ENCODE measurements around the gene GALM.
"Not testable (repeated sequence)": the region's sequence is repeated elsewhere in the genome, so short reads cannot be mapped to it uniquely, and the experiment has no call there.

Gene GALM

DNA sequence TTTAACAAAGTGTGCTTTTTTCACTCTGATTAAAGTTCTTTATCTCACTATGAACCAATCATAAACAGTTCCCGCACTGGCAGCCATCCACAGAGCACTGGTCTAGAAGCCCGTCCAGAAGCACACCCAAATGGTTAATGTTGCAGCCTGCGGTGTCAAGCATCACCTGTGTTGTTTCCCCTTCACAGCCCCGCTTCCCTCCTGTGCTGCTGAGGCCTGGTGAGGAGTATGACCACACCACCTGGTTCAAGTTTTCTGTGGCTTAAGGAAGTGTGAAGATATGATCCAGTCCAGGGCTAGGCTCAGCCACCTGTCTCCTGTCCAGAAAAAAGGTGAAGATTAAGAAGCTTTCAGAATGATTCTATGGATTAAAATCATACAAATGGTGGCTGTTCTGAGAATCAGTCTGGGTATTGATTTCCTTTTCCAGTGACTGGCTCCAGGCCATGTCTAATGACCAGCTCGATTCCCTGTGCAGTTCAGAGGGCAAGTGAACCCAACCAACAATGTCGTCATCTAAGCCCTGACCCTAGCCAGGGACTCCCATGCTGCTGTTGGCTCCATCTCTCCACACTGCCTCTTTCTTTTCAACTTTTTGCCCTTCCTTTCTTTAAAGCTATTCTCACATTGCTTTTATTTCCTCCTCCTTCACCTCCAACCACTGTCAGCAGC, 67.5 kb downstream of the GALM start:
- TF ChIP-seq, protein P1, sequence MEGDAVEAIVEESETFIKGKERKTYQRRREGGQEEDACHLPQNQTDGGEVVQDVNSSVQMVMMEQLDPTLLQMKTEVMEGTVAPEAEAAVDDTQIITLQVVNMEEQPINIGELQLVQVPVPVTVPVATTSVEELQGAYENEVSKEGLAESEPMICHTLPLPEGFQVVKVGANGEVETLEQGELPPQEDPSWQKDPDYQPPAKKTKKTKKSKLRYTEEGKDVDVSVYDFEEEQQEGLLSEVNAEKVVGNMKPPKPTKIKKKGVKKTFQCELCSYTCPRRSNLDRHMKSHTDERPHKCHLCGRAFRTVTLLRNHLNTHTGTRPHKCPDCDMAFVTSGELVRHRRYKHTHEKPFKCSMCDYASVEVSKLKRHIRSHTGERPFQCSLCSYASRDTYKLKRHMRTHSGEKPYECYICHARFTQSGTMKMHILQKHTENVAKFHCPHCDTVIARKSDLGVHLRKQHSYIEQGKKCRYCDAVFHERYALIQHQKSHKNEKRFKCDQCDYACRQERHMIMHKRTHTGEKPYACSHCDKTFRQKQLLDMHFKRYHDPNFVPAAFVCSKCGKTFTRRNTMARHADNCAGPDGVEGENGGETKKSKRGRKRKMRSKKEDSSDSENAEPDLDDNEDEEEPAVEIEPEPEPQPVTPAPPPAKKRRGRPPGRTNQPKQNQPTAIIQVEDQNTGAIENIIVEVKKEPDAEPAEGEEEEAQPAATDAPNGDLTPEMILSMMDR (IDR thresholded peaks at IDR 0.05; ENCODE audit: low read depth, low read length, missing control alignments), result no peak
- no peak for DNase-seq (ENCODE audit: low read depth)
- no peak overlapping the region for H3K4me3 ChIP-seq (ENCODE audit: low read depth, low read length)

DNA sequence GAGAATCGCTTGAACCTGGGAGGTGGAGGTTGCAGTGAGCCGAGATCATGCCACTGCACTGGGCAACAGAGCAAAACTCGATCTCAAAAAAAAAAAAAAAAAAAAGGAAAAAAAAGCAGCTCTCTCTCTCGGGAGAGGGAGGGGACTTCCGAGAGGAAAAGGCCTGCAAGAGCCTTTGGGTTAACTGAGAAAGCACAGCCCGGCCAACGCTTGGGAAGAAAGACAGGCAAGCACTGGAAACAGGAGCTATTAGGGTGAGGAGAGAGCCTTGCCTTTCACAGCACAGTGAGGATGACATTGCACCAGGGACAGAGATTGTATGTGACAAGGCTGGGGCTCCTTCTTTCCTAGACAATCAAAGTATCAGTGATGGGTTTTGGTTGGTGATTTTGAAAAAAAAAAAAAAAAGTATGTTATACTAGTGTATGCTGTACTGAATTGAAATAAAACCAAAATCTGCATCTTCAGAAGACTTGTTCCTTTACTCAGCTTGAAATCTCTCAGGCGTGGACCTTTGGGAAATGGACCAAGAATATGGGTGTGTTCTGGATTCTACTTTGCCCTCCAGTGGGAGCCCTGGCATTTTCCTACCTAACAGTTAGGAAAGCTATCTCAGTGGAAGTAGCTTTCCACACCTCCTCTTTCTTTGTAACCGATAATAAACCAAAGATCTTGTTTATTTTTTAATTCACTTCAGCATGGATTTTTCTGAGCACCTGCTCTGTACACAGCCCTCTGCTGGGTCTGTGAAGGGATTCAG, 68.6 kb downstream of the GALM start:
- DNase-seq (ENCODE audit: low read depth), result no peak
- no peak overlapping the region for H3K4me3 ChIP-seq (ENCODE audit: low read depth, low read length)
- TF ChIP-seq, protein P1 (IDR thresholded peaks at IDR 0.05; ENCODE audit: low read depth, low read length, missing control alignments), result no peak

GRCh38 chr2:38735999-38736320, 70.0 kb downstream of the GALM start:
- TF ChIP-seq, protein P1 (IDR thresholded peaks at IDR 0.05; ENCODE audit: low read depth, low read length, missing control alignments), result no peak
- DNase-seq (ENCODE audit: low read depth), result no peak
- no peak overlapping the region for H3K4me3 ChIP-seq (ENCODE audit: low read depth, low read length)

DNA sequence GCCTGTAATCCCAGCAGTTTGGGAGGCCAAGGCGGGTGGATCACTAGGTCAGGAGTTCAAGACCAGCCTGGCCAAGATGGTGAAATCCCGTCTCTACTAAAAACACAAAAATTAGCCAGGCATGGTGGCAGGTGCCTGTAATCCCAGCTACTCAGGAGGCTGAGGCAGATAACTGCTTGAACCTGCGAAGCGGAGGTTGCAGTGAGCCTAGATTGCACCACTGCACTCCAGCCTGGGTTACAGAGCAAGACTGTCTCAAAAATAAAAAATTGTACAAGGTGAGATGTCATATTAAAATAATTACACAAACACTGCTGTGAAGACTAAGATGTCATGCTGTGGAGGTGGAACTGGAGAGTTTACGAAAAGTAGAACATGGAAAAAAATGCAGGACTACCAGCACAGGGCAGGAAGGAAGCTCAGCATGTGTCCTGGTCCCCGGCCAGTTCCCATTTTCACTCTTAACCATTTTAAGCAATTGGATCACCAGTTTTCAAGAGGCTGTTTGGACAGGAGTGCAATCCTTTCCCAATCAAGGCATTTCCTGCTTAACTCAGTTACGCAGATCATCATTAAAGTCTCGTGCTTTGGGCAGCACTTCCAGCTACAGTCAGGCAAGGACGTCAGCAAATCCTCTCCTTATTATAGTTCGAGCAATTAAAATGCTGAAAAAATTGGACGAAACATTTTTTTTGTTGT, 71.2 kb downstream of the GALM start:
- not testable (repeated sequence) for DNase-seq (ENCODE audit: low read depth); H3K4me3 ChIP-seq (ENCODE audit: low read depth, low read length)

DNA sequence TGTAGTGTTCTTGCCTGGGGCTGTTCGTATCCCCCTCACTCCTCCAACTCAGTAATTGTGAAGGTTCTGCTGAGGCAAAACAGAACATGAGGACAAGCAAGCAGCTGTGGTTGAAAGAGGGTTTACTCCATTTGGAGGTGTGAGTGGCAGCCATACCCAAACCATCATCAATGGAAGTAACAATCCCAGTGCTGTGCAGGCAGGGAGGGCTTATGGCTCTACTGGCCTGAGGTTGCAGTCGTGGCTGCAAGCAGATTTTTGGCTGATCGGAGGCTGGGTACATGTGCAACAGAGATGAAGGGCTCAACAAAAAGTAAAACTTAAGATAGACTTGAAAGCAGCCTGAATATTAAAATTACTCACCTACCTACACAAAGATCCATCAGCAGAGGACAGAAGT, 72.0 kb downstream of the GALM start:
- H3K4me3 ChIP-seq (ENCODE audit: low read depth, low read length), result no peak overlapping the region
- TF ChIP-seq, protein P1 (IDR thresholded peaks at IDR 0.05; ENCODE audit: low read depth, low read length, missing control alignments), result no peak

GRCh38 chr2:38739524-38739923, 73.6 kb downstream of the GALM start:
- no peak overlapping the region for H3K4me3 ChIP-seq (ENCODE audit: low read depth, low read length)
- DNase-seq (ENCODE audit: low read depth), result no peak
- TF ChIP-seq, protein P1 (IDR thresholded peaks at IDR 0.05; ENCODE audit: low read depth, low read length, missing control alignments), result no peak

More for the DNA sequence above, 72.0 kb downstream of the GALM start:
- no peak for DNase-seq (ENCODE audit: low read depth)
